ENCODE measurements around the gene PLSCR5. TPM values are rescaled to one million over a fixed set of nuclear protein-coding genes. Genes with fewer than 3 reads are reported as not detected.

The PLSCR5 gene
- polyA plus RNA-seq, 1 donor (not counting 4 experiments of a cell fraction or from before 2014, with no cell fraction given) = not detected

- Histone ChIP-seq H3K9ac (ENCODE audit: control insufficient read depth, extremely low read depth, insufficient read depth, low read length) (no peak overlapping the region), H3K9me1 (ENCODE audit: control insufficient read depth, extremely low read depth, insufficient read depth, low read length) (no peaks in the 10 kb centered on the region), H3K27ac (ENCODE audit: control insufficient read depth, insufficient read depth, low read length) (no peak overlapping the region), H2AFZ (ENCODE audit: control insufficient read depth, low read length) (no peak overlapping the region), H3K4me3 (ENCODE audit: control insufficient read depth in 2 of 3, extremely low read depth in 1 of 3, insufficient read depth in 2 of 3, low read depth in 1 of 3, low read length in 3 of 3) (no peak overlapping the region), H3K36me3 (ENCODE audit: control insufficient read depth in 2 of 2, extremely low read depth in 1 of 2, insufficient read depth in 2 of 2, low read length in 2 of 2) (no peaks in the 10 kb centered on the region), H3K79me2 (ENCODE audit: control insufficient read depth, insufficient read depth, low read length) (no peaks in the 10 kb centered on the region), H3K4me2 (ENCODE audit: control insufficient read depth, extremely low read depth, insufficient read depth, low read depth, low read length) (no peak overlapping the region), H3K4me1 (ENCODE audit: control insufficient read depth, extremely low read depth, insufficient read depth, low read length) (peaks cover 6% of the 10 kb centered on the region), H3K9me3 (ENCODE audit: control insufficient read depth, low read depth, low read length) (no peaks in the 10 kb centered on the region), H4K20me1 (ENCODE audit: control insufficient read depth, extremely low read depth, insufficient read depth, low read length) (no peaks in the 10 kb centered on the region), H3K27me3 (ENCODE audit: control insufficient read depth, extremely low read depth, insufficient read depth, low read length) (no peaks in the 10 kb centered on the region)
- FAIRE-seq = no peak
- dilution Hi-C loops (cut with MboI; ENCODE audit: extremely low pct_ligation_motif_present, low sequenced_read_pairs) = no loop called here
- TF ChIP-seq EZH2 (IDR thresholded peaks at IDR 0.05; ENCODE audit: low read length) (no peak), CTCF (optimal IDR thresholded peaks at IDR 0.05 in 1 of 3, IDR thresholded peaks at IDR 0.05 in 1 of 3, conservative IDR thresholded peaks at IDR 0.05 in 1 of 3; ENCODE audit: extremely low read depth in 1 of 3, insufficient read depth in 2 of 3, low read length in 3 of 3) (no peak)
- no peak for DNase-seq (ENCODE audit: low read depth, low spot score)
Observed at GRCh38 chr3:146560678-146561077, 44.5 kb downstream of the PLSCR5 start.

GRCh38 chr3:146559388-146559787 lies 45.8 kb downstream of the PLSCR5 start:
- Histone ChIP-seq H3K9me1 (ENCODE audit: control insufficient read depth, extremely low read depth, insufficient read depth, low read length) (no peaks in the 10 kb centered on the region), H3K36me3 (ENCODE audit: control insufficient read depth in 2 of 2, extremely low read depth in 1 of 2, insufficient read depth in 2 of 2, low read length in 2 of 2) (no peaks in the 10 kb centered on the region), H3K4me1 (ENCODE audit: control insufficient read depth, extremely low read depth, insufficient read depth, low read length) (peaks cover 6% of the 10 kb centered on the region), H3K9me3 (ENCODE audit: control insufficient read depth, low read depth, low read length) (no peaks in the 10 kb centered on the region), H3K79me2 (ENCODE audit: control insufficient read depth, insufficient read depth, low read length) (no peaks in the 10 kb centered on the region), H3K27me3 (ENCODE audit: control insufficient read depth, extremely low read depth, insufficient read depth, low read length) (no peaks in the 10 kb centered on the region), H2AFZ (ENCODE audit: control insufficient read depth, low read length) (no peak overlapping the region), H3K4me2 (ENCODE audit: control insufficient read depth, extremely low read depth, insufficient read depth, low read depth, low read length) (no peak overlapping the region), H4K20me1 (ENCODE audit: control insufficient read depth, extremely low read depth, insufficient read depth, low read length) (no peaks in the 10 kb centered on the region), H3K9ac (ENCODE audit: control insufficient read depth, extremely low read depth, insufficient read depth, low read length) (no peak overlapping the region), H3K27ac (ENCODE audit: control insufficient read depth, insufficient read depth, low read length) (no peak overlapping the region), H3K4me3 (ENCODE audit: control insufficient read depth in 2 of 3, extremely low read depth in 1 of 3, insufficient read depth in 2 of 3, low read depth in 1 of 3, low read length in 3 of 3) (no peak overlapping the region)
- dilution Hi-C loops (cut with MboI; ENCODE audit: extremely low pct_ligation_motif_present, low sequenced_read_pairs) = no loop called here
- no peak for TF ChIP-seq EZH2 (IDR thresholded peaks at IDR 0.05; ENCODE audit: low read length)
- TF ChIP-seq CTCF (optimal IDR thresholded peaks at IDR 0.05 in 1 of 3, IDR thresholded peaks at IDR 0.05 in 1 of 3, conservative IDR thresholded peaks at IDR 0.05 in 1 of 3; ENCODE audit: extremely low read depth in 1 of 3, insufficient read depth in 2 of 3, low read length in 3 of 3) = no peak
- FAIRE-seq (no peak), DNase-seq (ENCODE audit: low read depth, low spot score) (no peak)

Data from keratinocyte (primary cell).